ENCODE measurements around the gene GABRG3. TPM values are rescaled to one million over a fixed set of nuclear protein-coding genes. Genes with fewer than 3 reads are reported as not detected.

GABRG3 gene
- total and polyA plus RNA-seq, 3 experiments from 2014 or later: not detected

DNA sequence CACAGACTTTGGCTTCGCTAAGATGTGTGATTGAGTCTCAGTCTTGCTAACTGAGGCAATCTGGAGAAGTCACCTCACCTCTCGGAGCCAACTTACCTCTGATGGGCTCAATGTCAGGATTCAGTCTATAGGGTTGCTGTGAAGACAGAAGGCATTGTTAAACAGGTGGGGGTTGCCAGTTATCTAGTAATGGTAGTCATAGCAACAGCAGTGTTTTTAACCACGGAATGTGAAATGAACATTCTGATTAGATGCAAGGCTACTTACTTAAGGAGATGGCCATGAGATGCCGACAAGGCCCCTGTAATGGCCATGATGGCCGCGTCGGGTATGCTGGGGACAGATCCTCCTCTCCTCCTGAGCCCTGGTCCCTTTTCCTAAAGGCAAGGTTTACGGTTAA is 243.1 kb downstream of the GABRG3 start:
- ChIA-PET POLR2A (no interaction called here), CTCF (no interaction called here)
- Histone ChIP-seq H3K27me3 (ENCODE audit: insufficient read depth, low read length, poor library complexity, severe bottlenecking) (no peaks in the 10 kb centered on the region), H3K27ac (ENCODE audit: low read depth, low read length) (no peak overlapping the region), H3K4me1 (ENCODE audit: insufficient read depth, low read length) (no peaks in the 10 kb centered on the region), H3K9me3 (ENCODE audit: low read length) (no peaks in the 10 kb centered on the region), H3K4me3 (ENCODE audit: low read length) (no peak overlapping the region), H3K36me3 (ENCODE audit: insufficient read depth, low read length) (no peaks in the 10 kb centered on the region)
- no peak overlapping the region for H3K4me3 Mint-ChIP-seq
- no peak for DNase-seq
- H3K27ac Mint-ChIP-seq: no peak overlapping the region
- no peaks in the 10 kb centered on the region for H3K36me3 Mint-ChIP-seq
- no peaks in the 10 kb centered on the region for H3K27me3 Mint-ChIP-seq
- H3K9me3 Mint-ChIP-seq: peaks cover 8 to 25% (median 17%) of the 10 kb centered on the region in 5 donors
- H3K4me1 Mint-ChIP-seq: no peaks in the 10 kb centered on the region

DNA sequence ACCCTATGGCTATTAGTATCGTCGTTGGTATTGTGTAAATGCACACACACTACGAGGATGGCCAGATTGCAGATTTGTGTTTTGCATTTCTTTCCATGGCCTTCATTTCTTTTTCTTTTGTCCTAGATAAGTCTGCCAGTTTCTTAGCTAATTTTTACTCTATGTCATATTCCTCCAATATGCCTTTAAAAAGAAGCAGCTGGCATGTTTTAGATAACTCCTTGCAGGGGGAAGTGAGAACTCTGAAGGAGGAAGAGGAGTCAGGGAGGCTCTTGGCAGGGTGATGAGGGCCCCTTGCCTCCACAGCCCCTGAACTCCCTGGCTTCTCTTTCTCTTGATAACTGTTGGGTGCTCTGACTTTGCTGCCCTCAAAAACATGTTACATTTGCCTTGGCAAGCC is 244.0 kb downstream of the GABRG3 start:
- Histone ChIP-seq H3K4me1 (ENCODE audit: insufficient read depth, low read length) (no peaks in the 10 kb centered on the region), H3K4me3 (ENCODE audit: low read length) (no peak overlapping the region), H3K9me3 (ENCODE audit: low read length) (no peaks in the 10 kb centered on the region), H3K27me3 (ENCODE audit: insufficient read depth, low read length, poor library complexity, severe bottlenecking) (no peaks in the 10 kb centered on the region), H3K36me3 (ENCODE audit: insufficient read depth, low read length) (no peaks in the 10 kb centered on the region), H3K27ac (ENCODE audit: low read depth, low read length) (no peak overlapping the region)
- ChIA-PET CTCF (no interaction called here), POLR2A (no interaction called here)
- Mint-ChIP-seq H3K9me3 (peaks cover 8 to 26% (median 17%) of the 10 kb centered on the region in 5 donors), H3K4me3 (no peak overlapping the region), H3K27me3 (no peaks in the 10 kb centered on the region), H3K36me3 (no peaks in the 10 kb centered on the region), H3K4me1 (no peaks in the 10 kb centered on the region), H3K27ac (no peak overlapping the region)
- no peak for DNase-seq

DNA sequence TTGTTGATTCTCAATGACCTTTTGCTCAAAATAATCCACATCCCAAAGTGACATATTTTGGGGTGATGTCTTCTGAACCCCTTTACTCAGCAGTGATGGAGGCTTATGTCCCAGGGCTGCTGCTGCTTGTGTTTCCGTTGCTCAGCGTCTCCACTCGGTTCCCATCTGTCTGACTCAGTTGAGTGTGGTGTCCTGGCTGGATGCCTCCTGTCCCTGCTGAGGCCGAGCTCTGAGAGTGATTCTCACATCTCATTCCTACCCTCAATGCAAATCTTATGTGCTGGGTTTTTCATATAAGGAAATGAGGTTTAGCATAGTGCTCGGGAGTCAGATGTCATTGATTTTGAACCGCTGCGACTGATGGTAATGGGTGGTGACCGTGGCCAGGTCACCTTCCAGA is 247.4 kb downstream of the GABRG3 start:
- DNase-seq: no peak
- H3K27me3 ChIP-seq (ENCODE audit: insufficient read depth, low read length, poor library complexity, severe bottlenecking): no peaks in the 10 kb centered on the region
- H3K4me3 ChIP-seq (ENCODE audit: low read length): no peak overlapping the region
- Mint-ChIP-seq H3K36me3 (no peaks in the 10 kb centered on the region), H3K27ac (no peak overlapping the region), H3K4me1 (no peaks in the 10 kb centered on the region), H3K27me3 (no peaks in the 10 kb centered on the region), H3K4me3 (no peak overlapping the region), H3K9me3 (peaks cover 4 to 20% (median 15%) of the 10 kb centered on the region in 5 donors)
- H3K27ac ChIP-seq (ENCODE audit: low read depth, low read length): no peak overlapping the region
- no peaks in the 10 kb centered on the region for H3K9me3 ChIP-seq (ENCODE audit: low read length)
- no peaks in the 10 kb centered on the region for H3K36me3 ChIP-seq (ENCODE audit: insufficient read depth, low read length)
- ChIA-PET CTCF (no interaction called here), POLR2A (no interaction called here)
- no peaks in the 10 kb centered on the region for H3K4me1 ChIP-seq (ENCODE audit: insufficient read depth, low read length)

DNA sequence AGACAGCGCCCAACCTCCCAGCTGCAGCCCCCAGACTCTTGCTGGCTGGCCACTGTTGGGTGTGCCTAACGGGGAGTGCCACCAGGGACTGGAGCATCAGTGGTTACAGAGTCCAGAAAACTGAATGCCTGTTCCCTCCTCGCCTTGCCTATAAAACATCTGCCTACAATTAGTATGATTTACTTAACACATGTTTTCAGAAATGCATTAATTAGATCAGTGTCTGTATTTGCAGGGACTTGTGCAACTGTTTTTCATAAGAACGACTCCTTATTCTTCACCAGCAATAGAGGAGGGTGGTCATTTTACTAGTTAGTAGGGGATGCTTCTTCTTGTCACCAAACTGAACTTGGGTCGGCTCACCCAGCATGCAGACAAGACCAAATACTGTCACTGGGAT is 248.7 kb downstream of the GABRG3 start:
- H3K4me3 Mint-ChIP-seq: no peak overlapping the region
- H3K9me3 Mint-ChIP-seq: peaks cover 0 to 21% (median 16%) of the 10 kb centered on the region in 5 donors
- POLR2A ChIA-PET: no interaction called here

DNA sequence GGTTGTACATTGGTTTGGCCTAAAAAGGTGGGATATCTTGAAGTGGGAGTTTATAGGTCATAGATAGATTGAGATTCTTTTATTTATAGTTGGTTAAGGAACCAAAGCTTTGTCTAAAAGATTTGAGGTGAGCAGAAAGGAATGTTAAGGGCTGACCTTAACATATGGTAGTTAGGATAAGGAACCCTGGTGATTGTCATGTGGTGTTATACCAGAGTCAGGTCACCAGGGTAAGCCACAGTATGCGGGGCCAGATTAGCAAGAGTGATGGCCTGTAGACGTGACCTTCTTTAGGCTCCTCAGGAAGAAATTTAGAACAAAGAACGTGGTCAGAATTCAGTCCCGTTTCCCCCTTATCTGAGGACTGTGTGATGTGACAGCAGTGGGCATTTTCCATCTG is 249.2 kb downstream of the GABRG3 start:
- Mint-ChIP-seq H3K9me3 (peaks cover 0 to 21% (median 16%) of the 10 kb centered on the region in 5 donors), H3K4me1 (no peaks in the 10 kb centered on the region), H3K36me3 (no peaks in the 10 kb centered on the region), H3K27me3 (no peaks in the 10 kb centered on the region), H3K4me3 (no peak overlapping the region), H3K27ac (no peak overlapping the region)
- POLR2A ChIA-PET: no interaction called here
- no peaks in the 10 kb centered on the region for H3K9me3 ChIP-seq (ENCODE audit: low read length)
- CTCF ChIA-PET: no interaction called here
- no peaks in the 10 kb centered on the region for H3K4me1 ChIP-seq (ENCODE audit: insufficient read depth, low read length)
- no peaks in the 10 kb centered on the region for H3K27me3 ChIP-seq (ENCODE audit: insufficient read depth, low read length, poor library complexity, severe bottlenecking)
- DNase-seq: no peak
- no peak overlapping the region for H3K4me3 ChIP-seq (ENCODE audit: low read length)
- no peaks in the 10 kb centered on the region for H3K36me3 ChIP-seq (ENCODE audit: insufficient read depth, low read length)
- no peak overlapping the region for H3K27ac ChIP-seq (ENCODE audit: low read depth, low read length)

More for the DNA sequence above, 248.7 kb downstream of the GABRG3 start:
- no peak overlapping the region for H3K27ac Mint-ChIP-seq
- CTCF ChIA-PET: no interaction called here
- Histone ChIP-seq H3K36me3 (ENCODE audit: insufficient read depth, low read length) (no peaks in the 10 kb centered on the region), H3K4me1 (ENCODE audit: insufficient read depth, low read length) (no peaks in the 10 kb centered on the region), H3K27me3 (ENCODE audit: insufficient read depth, low read length, poor library complexity, severe bottlenecking) (no peaks in the 10 kb centered on the region), H3K27ac (ENCODE audit: low read depth, low read length) (no peak overlapping the region), H3K9me3 (ENCODE audit: low read length) (no peaks in the 10 kb centered on the region), H3K4me3 (ENCODE audit: low read length) (no peak overlapping the region)
- H3K27me3 Mint-ChIP-seq: no peaks in the 10 kb centered on the region
- H3K36me3 Mint-ChIP-seq: no peaks in the 10 kb centered on the region
- no peak for DNase-seq
- no peaks in the 10 kb centered on the region for H3K4me1 Mint-ChIP-seq

DNA sequence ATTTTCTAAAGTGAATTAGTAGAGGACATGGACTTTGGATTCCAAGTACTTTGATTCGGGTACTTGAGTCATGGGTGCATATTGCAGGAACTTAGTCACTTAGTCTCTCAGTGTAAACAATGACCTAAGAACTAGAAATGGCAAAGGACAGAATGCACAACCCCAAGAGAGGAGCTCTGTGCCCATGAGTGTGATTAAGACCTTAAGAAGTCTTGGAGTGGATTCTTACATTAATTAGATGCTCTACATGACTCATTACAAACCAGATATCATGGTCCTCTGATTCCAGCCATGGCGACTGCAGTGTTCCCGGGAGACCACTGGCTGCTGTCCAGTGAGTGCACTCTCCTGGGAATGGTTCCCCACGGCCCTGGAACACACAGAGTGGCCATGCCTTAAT is 251.5 kb downstream of the GABRG3 start:
- ChIA-PET CTCF (no interaction called here), POLR2A (no interaction called here)

DNA sequence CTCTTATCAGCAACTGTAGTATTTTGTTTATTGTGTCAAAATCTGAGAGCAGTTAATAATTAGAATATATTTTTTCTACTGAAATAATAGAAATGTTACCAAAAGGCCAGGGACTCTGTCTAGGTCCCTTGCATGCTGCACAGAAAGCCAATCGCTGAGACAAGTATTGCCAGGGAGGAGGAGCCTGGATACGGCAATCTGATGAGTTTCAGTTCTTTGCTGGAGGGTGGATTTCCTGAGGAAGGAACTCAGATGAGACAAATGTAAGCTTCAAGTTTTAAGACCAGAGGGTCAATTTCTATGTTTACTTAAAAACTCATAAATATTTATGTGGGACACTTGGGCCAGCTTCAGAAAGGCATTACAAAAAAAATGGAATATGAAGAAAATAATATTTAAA is 252.2 kb downstream of the GABRG3 start:
- Histone ChIP-seq H3K36me3 (ENCODE audit: insufficient read depth, low read length) (no peaks in the 10 kb centered on the region), H3K4me3 (ENCODE audit: low read length) (no peak overlapping the region), H3K9me3 (ENCODE audit: low read length) (no peaks in the 10 kb centered on the region), H3K27ac (ENCODE audit: low read depth, low read length) (no peak overlapping the region), H3K27me3 (ENCODE audit: insufficient read depth, low read length, poor library complexity, severe bottlenecking) (no peaks in the 10 kb centered on the region), H3K4me1 (ENCODE audit: insufficient read depth, low read length) (no peaks in the 10 kb centered on the region)
- ChIA-PET POLR2A (no interaction called here), CTCF (no interaction called here)
- H3K36me3 Mint-ChIP-seq: no peaks in the 10 kb centered on the region
- H3K4me3 Mint-ChIP-seq: no peak overlapping the region
- H3K27ac Mint-ChIP-seq: no peak overlapping the region
- no peaks in the 10 kb centered on the region for H3K27me3 Mint-ChIP-seq
- H3K9me3 Mint-ChIP-seq: peaks cover 5 to 18% (median 14%) of the 10 kb centered on the region in 5 donors
- H3K4me1 Mint-ChIP-seq: no peaks in the 10 kb centered on the region
- DNase-seq: no peak

More for the DNA sequence above, 251.5 kb downstream of the GABRG3 start:
- Histone ChIP-seq H3K9me3 (ENCODE audit: low read length) (no peaks in the 10 kb centered on the region), H3K27me3 (ENCODE audit: insufficient read depth, low read length, poor library complexity, severe bottlenecking) (no peaks in the 10 kb centered on the region), H3K27ac (ENCODE audit: low read depth, low read length) (no peak overlapping the region), H3K4me1 (ENCODE audit: insufficient read depth, low read length) (no peaks in the 10 kb centered on the region), H3K4me3 (ENCODE audit: low read length) (no peak overlapping the region), H3K36me3 (ENCODE audit: insufficient read depth, low read length) (no peaks in the 10 kb centered on the region)
- Mint-ChIP-seq H3K4me3 (no peak overlapping the region), H3K9me3 (peaks cover 5 to 21% (median 15%) of the 10 kb centered on the region in 5 donors), H3K27ac (no peak overlapping the region), H3K27me3 (no peaks in the 10 kb centered on the region), H3K4me1 (no peaks in the 10 kb centered on the region), H3K36me3 (no peaks in the 10 kb centered on the region)
- DNase-seq: no peak

DNA sequence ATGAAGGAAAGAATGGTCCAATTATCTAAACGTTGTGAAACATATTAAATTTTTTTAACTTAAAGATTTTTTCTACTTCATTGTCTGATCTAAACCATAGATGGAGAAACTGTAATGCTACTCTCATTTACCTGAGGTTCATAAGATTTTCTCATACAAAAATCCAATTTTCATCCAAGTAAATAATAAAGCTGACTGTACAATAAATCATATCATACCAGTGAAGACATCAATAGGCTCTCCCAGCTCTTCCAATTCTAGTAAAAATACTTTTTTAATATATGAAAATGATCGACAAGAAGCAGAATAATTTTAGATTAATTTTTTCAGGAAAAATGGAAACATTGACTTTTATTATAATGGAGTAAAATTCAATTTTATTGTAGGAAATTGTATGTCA is 260.8 kb downstream of the GABRG3 start:
- CTCF ChIA-PET: no interaction called here
- no peaks in the 10 kb centered on the region for H3K27me3 ChIP-seq (ENCODE audit: insufficient read depth, low read length, poor library complexity, severe bottlenecking)
- H3K36me3 ChIP-seq (ENCODE audit: insufficient read depth, low read length): no peaks in the 10 kb centered on the region
- Mint-ChIP-seq H3K27ac (no peak overlapping the region), H3K9me3 (peaks cover 0 to 8% (median 7%) of the 10 kb centered on the region in 5 donors), H3K4me1 (no peaks in the 10 kb centered on the region), H3K4me3 (no peak overlapping the region), H3K27me3 (no peaks in the 10 kb centered on the region), H3K36me3 (no peaks in the 10 kb centered on the region)
- no peak overlapping the region for H3K4me3 ChIP-seq (ENCODE audit: low read length)
- no peak for DNase-seq
- H3K27ac ChIP-seq (ENCODE audit: low read depth, low read length): no peak overlapping the region
- H3K9me3 ChIP-seq (ENCODE audit: low read length): no peaks in the 10 kb centered on the region
- H3K4me1 ChIP-seq (ENCODE audit: insufficient read depth, low read length): no peaks in the 10 kb centered on the region
- POLR2A ChIA-PET: no interaction called here

DNA sequence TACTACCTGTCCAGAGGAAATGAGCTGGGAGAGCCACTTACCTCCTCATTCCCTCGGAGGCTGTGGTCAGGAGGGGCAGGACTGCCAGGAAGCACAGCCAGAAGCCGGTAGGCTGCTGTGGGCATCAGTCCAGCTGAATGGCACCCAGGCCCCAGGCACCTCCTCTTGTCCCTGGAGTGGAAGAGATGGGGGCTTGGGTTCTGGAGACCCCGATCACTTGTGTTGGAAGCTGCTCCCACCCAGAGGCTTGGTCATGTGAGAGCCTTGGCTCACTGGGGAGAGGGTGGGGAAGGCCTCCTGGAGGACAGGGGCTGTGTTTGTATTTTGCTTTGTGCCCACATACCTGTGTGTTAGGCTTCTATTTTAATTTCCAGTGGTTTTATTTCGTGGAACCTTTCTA is 261.9 kb downstream of the GABRG3 start:
- Histone ChIP-seq H3K27me3 (ENCODE audit: insufficient read depth, low read length, poor library complexity, severe bottlenecking) (no peaks in the 10 kb centered on the region), H3K9me3 (ENCODE audit: low read length) (no peaks in the 10 kb centered on the region), H3K4me3 (ENCODE audit: low read length) (no peak overlapping the region), H3K27ac (ENCODE audit: low read depth, low read length) (no peak overlapping the region), H3K36me3 (ENCODE audit: insufficient read depth, low read length) (no peaks in the 10 kb centered on the region), H3K4me1 (ENCODE audit: insufficient read depth, low read length) (no peaks in the 10 kb centered on the region)
- Mint-ChIP-seq H3K27ac (no peak overlapping the region), H3K4me1 (no peaks in the 10 kb centered on the region), H3K4me3 (no peak overlapping the region), H3K27me3 (no peaks in the 10 kb centered on the region), H3K9me3 (peaks cover 0 to 8% (median 7%) of the 10 kb centered on the region in 5 donors), H3K36me3 (no peaks in the 10 kb centered on the region)
- POLR2A ChIA-PET: no interaction called here
- CTCF ChIA-PET: no interaction called here
- no peak for DNase-seq

Data from CD8-positive, alpha-beta memory T cell (primary cell).